ENCODE results near the gene ACACB.

Gene ACACB

GRCh38 chr12:109221277-109221931, 105.0 kb downstream of the ACACB start:
- no peak for DNase-seq

DNA sequence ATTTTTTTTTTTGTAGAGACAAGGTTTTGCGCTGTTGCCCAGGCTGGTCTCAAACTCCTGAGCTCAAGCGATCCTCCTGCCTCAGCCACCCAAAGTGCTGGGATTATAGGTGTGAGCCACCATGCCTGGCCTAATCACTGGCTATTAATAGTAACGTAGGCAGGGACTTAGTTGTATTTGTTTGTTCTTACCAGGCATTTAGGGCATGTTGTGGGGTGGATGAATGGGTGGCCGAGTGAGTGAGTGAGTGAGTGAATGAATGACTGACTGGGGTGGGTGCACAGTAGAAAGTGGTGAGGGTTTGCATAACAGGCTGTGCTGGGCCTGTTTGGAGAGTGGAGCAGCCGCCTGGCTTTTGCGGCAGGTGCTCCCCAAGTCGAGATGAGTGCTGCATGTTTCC, 105.7 kb downstream of the ACACB start:
- DNase-seq, result no peak

- DNase-seq, result no peak
Measured at GRCh38 chr12:109222496-109222895, 106.1 kb downstream of the ACACB start.

DNA sequence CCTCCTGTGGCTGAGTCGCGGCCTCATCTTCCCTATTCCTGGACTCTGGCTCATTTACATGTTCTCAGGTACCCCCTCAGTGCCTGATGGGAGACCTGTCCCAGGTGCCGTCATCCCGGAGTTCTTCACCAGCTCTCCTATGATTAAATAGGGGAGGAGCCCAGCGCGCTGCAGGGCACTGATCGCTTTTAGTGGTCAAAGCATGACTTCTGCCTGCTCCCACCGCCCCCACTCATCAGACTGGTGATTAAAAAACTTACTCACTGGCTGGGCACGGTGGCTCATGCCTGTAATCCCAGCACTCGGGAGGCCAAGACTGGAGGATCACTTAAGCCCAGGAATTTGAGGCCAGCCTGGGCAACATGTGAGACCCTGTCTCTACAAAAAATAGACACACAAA, 106.8 kb downstream of the ACACB start:
- DNase-seq, result no peak

DNA sequence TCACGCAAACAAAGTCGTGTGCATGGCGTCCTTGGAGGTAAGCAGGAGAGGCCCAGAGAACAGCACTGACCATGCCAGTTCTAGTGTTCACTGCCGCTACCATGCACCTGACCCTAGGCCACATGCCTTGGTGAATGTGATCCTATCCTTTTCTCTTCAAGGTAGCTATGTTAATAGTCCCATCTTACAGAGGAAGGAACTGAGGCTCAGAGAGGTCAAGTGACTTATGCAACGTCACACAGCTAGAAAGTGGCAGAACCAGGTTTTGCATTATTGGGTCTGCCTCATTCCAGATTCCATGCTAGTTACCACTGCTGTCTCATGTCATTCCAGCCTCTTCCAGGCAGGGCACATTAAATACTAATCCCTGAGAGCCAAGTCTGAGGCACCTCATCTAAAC, 107.5 kb downstream of the ACACB start:
- DNase-seq, result no peak

GRCh38 chr12:109228664-109229063, 112.3 kb downstream of the ACACB start:
- DNase-seq, result no peak

GRCh38 chr12:109230193-109230592, 113.8 kb downstream of the ACACB start:
- DNase-seq, result no peak

- no peak for DNase-seq
Measured at GRCh38 chr12:109232731-109233130, 116.3 kb downstream of the ACACB start.

- no peak for DNase-seq
Measured at GRCh38 chr12:109234012-109234411, 117.6 kb downstream of the ACACB start.

- no peak for DNase-seq
Measured at GRCh38 chr12:109236257-109236656, 119.9 kb downstream of the ACACB start.

GRCh38 chr12:109239179-109239578, 122.8 kb downstream of the ACACB start:
- no peak for DNase-seq

GRCh38 chr12:109239691-109240090, 123.3 kb downstream of the ACACB start:
- no peak for DNase-seq

GRCh38 chr12:109240365-109240764, 124.0 kb downstream of the ACACB start:
- DNase-seq, result no peak

DNA sequence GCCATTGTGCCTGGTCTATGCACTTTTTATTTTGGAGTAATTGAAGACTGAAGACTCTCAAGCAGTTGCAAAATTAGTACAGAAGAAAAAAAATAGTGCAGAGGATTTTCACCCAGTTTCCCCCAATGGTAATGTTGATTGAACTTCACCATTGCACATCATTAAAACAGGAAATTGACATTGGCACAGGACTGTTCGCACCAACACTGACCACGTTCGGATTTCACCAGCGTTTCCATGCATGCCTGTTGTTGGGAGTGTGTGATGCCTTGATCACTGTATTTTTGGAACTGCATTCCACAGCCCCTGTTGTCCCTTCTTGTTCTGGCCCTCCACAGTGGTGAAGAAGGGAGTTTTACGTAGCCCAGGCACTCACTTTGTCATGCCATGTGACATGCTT, 125.5 kb downstream of the ACACB start:
- no peak for DNase-seq

DNA sequence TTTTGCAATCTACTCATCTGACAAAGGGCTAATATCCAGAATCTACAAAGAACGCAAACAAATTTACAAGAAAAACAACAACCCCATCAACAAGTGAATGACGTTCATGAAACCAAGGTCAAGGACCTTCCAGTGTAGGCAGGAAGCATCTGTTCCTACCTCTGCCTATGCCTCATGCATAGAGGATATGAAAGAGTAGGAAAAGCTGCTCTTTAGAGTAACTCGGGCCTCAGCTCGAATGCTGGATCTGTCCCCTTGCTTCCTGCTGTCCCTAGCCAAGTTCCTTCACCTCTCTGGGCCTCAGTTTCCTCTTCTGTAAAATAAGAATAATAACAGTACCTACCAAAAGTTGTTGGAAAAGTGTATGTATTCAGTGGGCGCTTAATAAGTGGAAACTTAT, 127.7 kb downstream of the ACACB start:
- DNase-seq, result no peak

- no peak for DNase-seq
Measured at GRCh38 chr12:109246221-109246620, 129.8 kb downstream of the ACACB start.

GRCh38 chr12:109247831-109248654, 131.7 kb downstream of the ACACB start:
- no peak for DNase-seq

DNA sequence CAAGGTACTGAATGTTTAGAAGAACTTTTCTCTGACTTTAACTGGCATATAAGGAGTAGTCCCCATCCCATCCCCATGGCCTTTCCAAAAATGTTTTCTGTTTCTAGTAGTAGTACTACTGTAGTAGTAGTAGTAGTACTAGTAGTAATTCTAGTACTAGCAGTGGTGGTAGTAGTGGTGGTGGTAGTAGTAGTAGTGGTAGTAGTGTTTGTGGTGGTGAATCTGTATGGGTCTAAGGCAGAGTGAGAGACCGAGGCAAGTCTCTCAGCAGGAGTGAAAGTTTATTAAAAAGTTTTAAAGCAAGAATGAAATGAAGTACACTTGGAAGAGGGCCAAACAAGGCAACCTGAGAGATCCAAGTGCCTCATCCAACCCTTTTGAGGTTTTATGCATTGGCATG, 134.1 kb downstream of the ACACB start:
- no peak for DNase-seq

- DNase-seq, result no peak
Measured at GRCh38 chr12:109252799-109253198, 136.4 kb downstream of the ACACB start.

- no peak for DNase-seq
Measured at GRCh38 chr12:109253913-109254544, 137.6 kb downstream of the ACACB start.

DNA sequence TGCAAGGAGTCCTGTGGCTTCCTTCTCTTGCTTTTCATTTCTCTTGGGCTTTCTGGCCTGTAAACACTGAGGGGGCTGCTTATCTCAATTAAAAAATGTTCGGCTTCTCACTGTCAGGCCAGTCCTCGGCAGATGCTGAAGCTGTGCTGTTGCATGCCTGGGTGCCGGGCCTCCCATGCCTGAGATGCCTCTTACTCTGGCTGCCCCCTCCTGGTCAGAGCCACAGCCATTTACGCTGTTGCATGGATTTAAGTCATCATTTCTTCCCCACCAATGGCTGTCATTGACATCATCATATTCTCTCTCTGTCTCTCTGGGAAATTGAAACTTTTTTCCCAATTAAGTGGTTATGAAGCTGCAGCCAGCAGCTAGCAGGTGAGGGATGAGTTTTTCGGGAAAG, 139.0 kb downstream of the ACACB start:
- DNase-seq, result peak; percentile 3

DNA sequence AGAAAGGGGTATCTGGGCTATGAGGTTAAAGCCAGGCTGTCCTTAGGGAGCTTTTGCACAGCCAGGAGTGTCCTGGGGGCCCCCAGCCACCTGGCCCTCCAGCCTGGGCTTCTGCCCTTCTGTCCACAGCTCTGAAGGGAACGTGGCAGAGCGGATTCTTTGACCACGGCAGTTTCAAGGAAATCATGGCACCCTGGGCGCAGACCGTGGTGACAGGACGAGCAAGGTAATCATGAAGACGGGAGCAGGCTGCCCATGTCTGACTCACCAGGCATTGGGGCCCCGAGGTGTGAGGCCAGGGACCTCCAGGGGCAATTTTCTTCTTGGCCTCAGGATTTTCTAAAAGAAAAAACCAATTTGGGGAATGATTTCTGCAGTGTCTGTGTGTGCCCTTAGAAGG, 139.6 kb downstream of the ACACB start:
- DNase-seq, result no peak

DNA sequence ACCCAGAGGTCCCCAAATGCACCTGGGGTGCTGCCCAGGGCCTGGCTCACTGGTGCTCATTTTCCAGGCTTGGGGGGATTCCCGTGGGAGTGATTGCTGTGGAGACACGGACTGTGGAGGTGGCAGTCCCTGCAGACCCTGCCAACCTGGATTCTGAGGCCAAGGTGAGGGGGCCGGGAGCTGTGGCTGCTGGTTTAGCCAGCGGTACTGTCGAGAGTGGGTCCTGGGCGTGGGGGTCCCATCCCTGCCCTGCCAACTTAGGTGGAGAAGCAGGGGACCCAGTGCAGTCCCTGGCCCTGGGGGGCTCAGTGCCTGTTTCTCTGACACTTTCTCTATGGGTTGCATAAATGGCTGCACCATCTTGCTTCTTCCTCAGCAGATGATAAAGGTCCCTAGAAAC, 141.8 kb downstream of the ACACB start:
- DNase-seq, result no peak
